H9 (cell line): ENCODE results near the gene PPHLN1. TPM values are rescaled to one million over a fixed set of nuclear protein-coding genes. Genes with fewer than 3 reads are reported as not detected.

Experiments
- DNase-seq: peaks from one replicate; pipeline ENCODE4 v3.0.0-alpha.2; 2017
- H2AFZ ChIP-seq: one replicate; pipeline ENCODE4 v1.6.1; 2013; ENCODE audit warnings: mild to moderate bottlenecking, low read length, control low read depth, moderate library complexity
- H2AK5ac ChIP-seq: 2 replicates; pipeline ENCODE4 v1.6.1; 2013; ENCODE audit warnings: low read length, control low read depth, mixed read lengths; ENCODE audit not compliant: insufficient read length
- H2BK120ac ChIP-seq: one replicate; pipeline ENCODE4 v1.6.1; 2013; ENCODE audit warnings: low read depth, mild to moderate bottlenecking, low read length, control low read depth, inconsistent platforms; ENCODE audit not compliant: poor library complexity, severe bottlenecking
- H2BK12ac ChIP-seq: 2 replicates; pipeline ENCODE4 v1.6.1; 2013; ENCODE audit warnings: low read length, control low read depth, mixed read lengths, low read depth; ENCODE audit not compliant: insufficient read length
- H2BK15ac ChIP-seq: 2 replicates; pipeline ENCODE4 v1.6.1; 2013; ENCODE audit warnings: low read depth, low read length, control low read depth
- H2BK20ac ChIP-seq: one replicate; pipeline ENCODE4 v1.6.1; 2013; ENCODE audit warnings: low read depth, mild to moderate bottlenecking, low read length, control low read depth, inconsistent platforms; ENCODE audit not compliant: poor library complexity, severe bottlenecking
- H2BK5ac ChIP-seq: 2 replicates; pipeline ENCODE4 v1.6.1; 2013; ENCODE audit warnings: low read length, control low read depth, mixed read lengths; ENCODE audit not compliant: insufficient read length
- H3K14ac ChIP-seq: 2 replicates; pipeline ENCODE4 v1.6.1; 2013; ENCODE audit warnings: low read length, control low read depth; ENCODE audit not compliant: insufficient read depth
- H3K18ac ChIP-seq: 2 replicates; pipeline ENCODE4 v1.6.1; 2013; ENCODE audit warnings: low read depth, mild to moderate bottlenecking, mixed read lengths, low read length, control low read depth; ENCODE audit not compliant: insufficient read length
- H3K23ac ChIP-seq: 2 replicates; pipeline ENCODE4 v1.6.1; 2013; ENCODE audit warnings: low read length, control low read depth, mixed read lengths, low read depth; ENCODE audit not compliant: insufficient read length
- H3K23me2 ChIP-seq: 2 replicates; pipeline ENCODE4 v1.6.1; 2013; ENCODE audit warnings: low read depth, mild to moderate bottlenecking, mixed read lengths, low read length, control low read depth; ENCODE audit not compliant: insufficient read length, poor library complexity, severe bottlenecking
- H3K27ac ChIP-seq: 2 replicates; pipeline ENCODE4 v1.5.1; 2013; ENCODE audit warnings: low read length, control low read depth, mixed read lengths, low read depth; ENCODE audit not compliant: insufficient read length
- H3K27me3 ChIP-seq: 2 replicates; pipeline ENCODE4 v1.6.1; 2013; ENCODE audit warnings: low read length, control low read depth, inconsistent platforms; ENCODE audit not compliant: insufficient read depth
- H3K4ac ChIP-seq: 2 replicates; pipeline ENCODE4 v1.6.1; 2013; ENCODE audit warnings: low read depth, mild to moderate bottlenecking, control low read depth, inconsistent platforms, low read length, moderate library complexity
- H3K4me1 ChIP-seq: 2 replicates; pipeline ENCODE4 v1.6.1; 2013; ENCODE audit warnings: low read length, control low read depth, inconsistent platforms; ENCODE audit not compliant: insufficient read depth
- H3K4me2 ChIP-seq: 2 replicates; pipeline ENCODE4 v1.6.1; 2013; ENCODE audit warnings: low read length, control low read depth, mixed read lengths; ENCODE audit not compliant: insufficient read length, insufficient read depth
- H3K56ac ChIP-seq: 2 replicates; pipeline ENCODE4 v1.6.1; 2013; ENCODE audit warnings: low read depth, mild to moderate bottlenecking, mixed read lengths, low read length, control low read depth; ENCODE audit not compliant: insufficient read length
- H3K79me1 ChIP-seq: 2 replicates; pipeline ENCODE4 v1.6.1; 2013; ENCODE audit warnings: low read depth, mild to moderate bottlenecking, moderate library complexity, low read length, control low read depth, inconsistent platforms; ENCODE audit not compliant: insufficient read depth, poor library complexity, severe bottlenecking
- H3K79me2 ChIP-seq: 2 replicates; pipeline ENCODE4 v1.6.1; 2013; ENCODE audit warnings: low read length, control low read depth, inconsistent platforms; ENCODE audit not compliant: insufficient read depth
- H3K9ac ChIP-seq: 2 replicates; pipeline ENCODE4 v1.6.1; 2013; ENCODE audit warnings: low read length, control low read depth, mixed read lengths; ENCODE audit not compliant: insufficient read length; ENCODE audit errors: extremely low read depth
- H3K9me3 ChIP-seq: one replicate; pipeline ENCODE4 v1.6.1; 2013; ENCODE audit warnings: low read depth, low read length, inconsistent platforms; ENCODE audit not compliant: control insufficient read depth
- H3T11ph ChIP-seq: one replicate; pipeline ENCODE4 v1.6.1; 2013; ENCODE audit warnings: mild to moderate bottlenecking, low read length, control low read depth, inconsistent platforms
- H4K20me1 ChIP-seq: one replicate; pipeline ENCODE4 v1.6.1; 2013; ENCODE audit not compliant: control insufficient read depth, insufficient read length, insufficient read depth
- H4K5ac ChIP-seq: 2 replicates; pipeline ENCODE4 v1.6.1; 2013; ENCODE audit warnings: low read depth, mild to moderate bottlenecking, mixed read lengths, low read length, control low read depth; ENCODE audit not compliant: insufficient read length
- H4K8ac ChIP-seq: replicated peaks from 2 replicates; pipeline ENCODE4 v1.6.1; 2013; ENCODE audit warnings: low read length, control low read depth, mixed read lengths, low read depth; ENCODE audit not compliant: insufficient read length
- H4K91ac ChIP-seq: 2 replicates; pipeline ENCODE4 v1.6.1; 2013; ENCODE audit warnings: low read depth, mild to moderate bottlenecking, moderate library complexity, mixed read lengths, low read length, control low read depth; ENCODE audit not compliant: insufficient read length
- H3K27ac Mint-ChIP-seq, 3 experiments: 2 replicates in 2 of 3; 3 replicates in 1 of 3; pipeline ENCODE4 v1.8.0; 2020 to 2021; ENCODE audit warnings: mixed read lengths in 3 of 3, mild to moderate bottlenecking in 1 of 3, moderate library complexity in 1 of 3
- H3K27me3 Mint-ChIP-seq: 2 replicates; pipeline ENCODE4 v1.8.0; 2021; ENCODE audit warnings: low read depth, mild to moderate bottlenecking, moderate library complexity, mixed read lengths
- H3K36me3 Mint-ChIP-seq, 3 experiments: 2 replicates in 2 of 3; 3 replicates in 1 of 3; pipeline ENCODE4 v1.8.0; 2020 to 2021; ENCODE audit warnings: low read depth in 3 of 3, mixed read lengths in 3 of 3; ENCODE audit not compliant: insufficient read depth in 1 of 3
- H3K4me1 Mint-ChIP-seq, 2 experiments: 2 replicates each; pipeline ENCODE4 v1.8.0; 2020; ENCODE audit warnings: mixed read lengths in 2 of 2
- H3K4me3 Mint-ChIP-seq, 2 experiments: 2 replicates in 1 of 2; 3 replicates in 1 of 2; pipeline ENCODE4 v1.8.0; 2020 to 2021; ENCODE audit warnings: mild to moderate bottlenecking in 2 of 2, mixed read lengths in 2 of 2, moderate library complexity in 1 of 2
- H3K9me3 Mint-ChIP-seq, 2 experiments: 2 replicates in 1 of 2; 3 replicates in 1 of 2; pipeline ENCODE4 v1.8.0; 2020; ENCODE audit warnings: mild to moderate bottlenecking in 2 of 2, mixed read lengths in 2 of 2, moderate library complexity in 1 of 2
- CTCF ChIP-seq: fragments of 200-600 bp; sonication (generic); conservative IDR thresholded peaks from 3 replicates; pipeline ENCODE4 v1.8.0; 2021; ENCODE audit warnings: antibody characterized with exemption, mild to moderate bottlenecking
- WGBS: extraction: QIAGEN DNeasy Blood & Tissue Kit; methylation state at CpG from one replicate; pipeline ENCODE4 v1.1.7; 2013; ENCODE audit warnings: missing lambda C conversion rate, low lambda C conversion rate, mixed read lengths; ENCODE audit not compliant: insufficient read length; ENCODE audit errors: extremely low coverage; 5-methylcytosine and 5-hydroxymethylcytosine counted together
- total RNA-seq: library from RNA; stranded (reverse); gene quantifications from 2 replicates; pipeline ENCODE4 v1.2.1, GENCODE V29; 2021

The PPHLN1 gene
- total RNA-seq, 1 experiment from 2014 or later = 66.2 TPM

GRCh38 chr12:42422785-42423184 is 96.8 kb downstream of the PPHLN1 start:
- Histone ChIP-seq H4K8ac (no peak overlapping the region), H3K4ac (no peak overlapping the region), H4K5ac (no peak overlapping the region), H3K79me1 (no peaks in the 10 kb centered on the region), H2BK5ac (no peak overlapping the region), H3K4me1 (no peaks in the 10 kb centered on the region; the same call in 1 of the 2 replicates), H3K23me2 (no peaks in the 10 kb centered on the region), H3T11ph (no peak overlapping the region), H3K9me3 (no peaks in the 10 kb centered on the region), H3K27me3 (no peaks in the 10 kb centered on the region), H3K23ac (no peak overlapping the region), H3K4me2 (no peak overlapping the region), H3K56ac (no peak overlapping the region), H3K14ac (no peak overlapping the region), H2AK5ac (no peak overlapping the region), H2BK20ac (no peak overlapping the region), H2BK15ac (no peak overlapping the region), H2AFZ (no peak overlapping the region), H3K18ac (no peak overlapping the region), H4K20me1 (no peaks in the 10 kb centered on the region), H3K27ac (no peak overlapping the region), H4K91ac (no peak overlapping the region), H2BK120ac (no peak overlapping the region), H3K9ac (no peak overlapping the region), H3K79me2 (no peaks in the 10 kb centered on the region), H2BK12ac (no peak overlapping the region)
- peaks cover 17 to 20% of the 10 kb centered on the region in 2 experiments for H3K4me1 Mint-ChIP-seq
- H3K9me3 Mint-ChIP-seq = no peaks in the 10 kb centered on the region
- H3K27ac Mint-ChIP-seq = no peak overlapping the region
- no peaks in the 10 kb centered on the region for H3K27me3 Mint-ChIP-seq
- TF ChIP-seq CTCF = no peak
- no CpG with 5 or more reads among the region's 1 CpG for WGBS
- H3K4me3 Mint-ChIP-seq = no peak overlapping the region
- no peak for DNase-seq
- peaks cover 4 to 9% (median 5%) of the 10 kb centered on the region in 3 experiments; a peak in 6 of 7 replicates for H3K36me3 Mint-ChIP-seq
